Muscle of leg (tissue), 11 donors: ENCODE results near the gene ORM1. TPM values are rescaled to one million over a fixed set of nuclear protein-coding genes. Genes with fewer than 3 reads are reported as not detected.
"Not testable (repeated sequence)": the region's sequence is repeated elsewhere in the genome, so short reads cannot be mapped to it uniquely, and the experiment has no call there.

ENCODE experiments used
- DNase-seq: peaks from one replicate; pipeline ENCODE4 v3.0.0; 2013
- H3K27ac ChIP-seq: one replicate; pipeline ENCODE4 v1.5.1; 2013; ENCODE audit warnings: mild to moderate bottlenecking, low read length, control low read depth
- H3K27me3 ChIP-seq: one replicate; pipeline ENCODE4 v1.6.1; 2013; ENCODE audit warnings: low read length; ENCODE audit not compliant: control insufficient read depth, insufficient read depth
- H3K36me3 ChIP-seq: one replicate; pipeline ENCODE4 v1.6.1; 2013; ENCODE audit warnings: low read length; ENCODE audit not compliant: control insufficient read depth, insufficient read depth
- H3K4me1 ChIP-seq: one replicate; pipeline ENCODE4 v1.6.1; 2013; ENCODE audit warnings: low read length; ENCODE audit not compliant: control insufficient read depth, insufficient read depth
- H3K4me3 ChIP-seq: one replicate; pipeline ENCODE4 v1.5.1; 2013; ENCODE audit warnings: low read length, control low read depth
- H3K9me3 ChIP-seq: replicated peaks from 2 replicates; pipeline ENCODE4 v1.6.1; 2013; ENCODE audit warnings: low read depth, low read length; ENCODE audit not compliant: control insufficient read depth
- WGBS: methylation state at CpG from one replicate; pipeline ENCODE4 v1.1.5; 2013; ENCODE audit warnings: missing lambda C conversion rate; ENCODE audit not compliant: insufficient coverage; 5-methylcytosine and 5-hydroxymethylcytosine counted together
- polyA plus RNA-seq, 8 donors: library from polyadenylated mRNA; unstranded; fragments of 120-200 nt; gene quantifications; one replicate each; pipeline versions ENCODE4 v1.2.1 to v1.2.3, GENCODE V29; 2013; ENCODE audit warnings: inconsistent platforms in 1 of 8, low replicate concordance in 1 of 8; ENCODE audit not compliant: insufficient read length in 8 of 8, insufficient read depth in 1 of 8
- total RNA-seq: library from RNA; stranded (reverse); fragments of 120-200 nt; gene quantifications from one replicate; pipeline ENCODE4 v1.2.4, GENCODE V29; 2013

ORM1 gene
- total and polyA plus RNA-seq, 9 donors, result 0.25 to 2.6 (median 0.62) TPM

DNA sequence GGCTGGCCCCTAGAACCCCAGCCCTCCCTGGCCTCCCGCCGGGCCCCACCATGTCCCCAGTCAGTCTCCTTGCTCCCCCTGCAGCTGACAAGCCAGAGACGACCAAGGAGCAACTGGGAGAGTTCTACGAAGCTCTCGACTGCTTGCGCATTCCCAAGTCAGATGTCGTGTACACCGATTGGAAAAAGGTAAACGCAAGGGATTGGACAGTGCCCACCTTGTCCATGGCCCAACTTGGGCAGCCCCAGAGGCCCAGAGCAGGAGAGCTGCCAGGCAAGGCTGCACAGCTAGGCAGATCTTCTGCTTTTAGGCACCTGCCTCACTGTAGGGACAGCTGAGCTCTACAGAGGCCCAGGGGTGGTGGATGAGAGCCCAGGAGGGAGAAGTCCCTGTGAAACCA, 2.1 kb downstream of the ORM1 start:
- WGBS, result 59% methylated on average over 7 of the region's 9 CpGs
- H3K27ac ChIP-seq, DNase-seq, H3K27me3 ChIP-seq, H3K9me3 ChIP-seq, H3K36me3 ChIP-seq, H3K4me3 ChIP-seq, H3K4me1 ChIP-seq: not testable (repeated sequence)

DNA sequence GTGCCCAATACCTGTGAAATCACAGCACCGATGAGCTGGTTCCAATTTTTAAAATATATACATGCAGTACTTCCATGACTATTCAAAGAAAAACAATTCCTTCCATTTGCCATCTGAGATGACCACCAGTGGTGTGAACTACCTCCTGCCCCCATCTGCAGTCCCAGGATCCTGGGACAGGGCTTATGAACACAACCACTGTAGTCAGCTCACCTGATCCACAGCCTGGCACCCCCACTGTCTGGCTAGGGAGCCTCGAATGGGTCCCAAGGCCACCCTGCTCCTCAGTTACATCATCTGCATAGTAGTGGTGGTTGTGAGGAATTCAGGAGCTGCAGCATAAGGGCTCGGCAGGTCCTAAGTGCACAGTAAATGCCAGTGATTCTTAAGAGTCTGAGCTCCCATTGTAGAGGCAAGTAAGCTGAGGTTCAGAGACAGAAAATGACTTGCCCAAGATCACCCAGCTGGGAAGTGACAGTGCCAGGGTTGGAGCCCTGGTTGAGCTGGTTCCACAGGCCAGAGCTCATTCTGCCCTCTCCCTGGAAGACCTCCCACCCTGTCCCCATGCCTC, 2.9 kb downstream of the ORM1 start:
- WGBS, result no CpG with 5 or more reads among the region's 3 CpGs
- not testable (repeated sequence) for H3K36me3 ChIP-seq, H3K4me3 ChIP-seq, H3K4me1 ChIP-seq, H3K27me3 ChIP-seq, H3K27ac ChIP-seq, H3K9me3 ChIP-seq, DNase-seq

DNA sequence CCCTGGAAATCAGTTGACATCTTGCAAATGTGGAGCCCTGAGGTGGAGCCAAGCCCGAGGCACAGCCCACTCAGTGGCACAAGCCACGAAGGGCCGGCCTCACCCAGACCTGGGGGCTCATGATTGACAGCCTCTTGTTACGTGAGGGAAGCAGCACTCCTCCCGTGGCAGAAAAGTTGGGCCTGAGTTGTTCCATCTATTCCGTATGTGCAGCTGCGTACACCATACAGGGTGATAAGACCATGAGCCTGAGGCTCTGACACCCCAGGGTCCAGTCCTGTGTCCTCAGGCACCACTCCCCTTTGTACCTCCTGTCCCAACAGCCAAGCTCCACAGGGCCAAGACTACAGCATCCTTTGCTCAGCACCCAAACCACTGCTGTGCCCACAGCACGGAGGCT, 4.9 kb downstream of the ORM1 start:
- no peaks in the 10 kb centered on the region for H3K9me3 ChIP-seq
- H3K4me3 ChIP-seq, result no peak overlapping the region
- no peak for DNase-seq
- no peaks in the 10 kb centered on the region for H3K4me1 ChIP-seq
- 91% methylated on average over 8 of the region's 8 CpGs for WGBS
- H3K36me3 ChIP-seq, result no peaks in the 10 kb centered on the region
- H3K27ac ChIP-seq, result no peak overlapping the region
- H3K27me3 ChIP-seq, result no peaks in the 10 kb centered on the region

DNA sequence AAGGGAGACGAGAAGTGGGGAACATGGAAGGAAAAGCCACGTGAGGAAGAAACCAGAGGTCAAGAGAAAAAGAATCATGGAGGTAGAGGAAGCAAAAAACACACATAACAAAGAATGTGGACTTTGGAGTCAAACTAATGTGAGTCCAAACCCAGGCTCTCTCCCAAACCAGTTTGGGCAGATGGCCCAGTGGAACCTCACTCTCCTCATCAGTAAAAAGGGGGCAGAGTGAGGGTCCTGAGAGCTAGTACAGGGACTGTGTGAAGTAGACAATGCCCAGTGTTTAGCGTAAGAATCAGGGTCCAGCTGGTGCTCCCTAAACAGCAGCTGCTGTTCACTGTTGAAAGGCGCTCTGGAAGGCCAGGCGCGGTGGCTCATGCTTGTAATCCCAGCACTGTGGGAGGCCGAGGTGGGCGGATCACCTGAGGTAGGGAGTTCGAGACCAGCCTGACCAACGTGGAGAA, 5.5 kb downstream of the ORM1 start:
- WGBS, result 84% methylated on average over 5 of the region's 10 CpGs
- H3K36me3 ChIP-seq, H3K27me3 ChIP-seq, H3K27ac ChIP-seq, H3K4me3 ChIP-seq, H3K4me1 ChIP-seq, H3K9me3 ChIP-seq, DNase-seq: not testable (repeated sequence)

DNA sequence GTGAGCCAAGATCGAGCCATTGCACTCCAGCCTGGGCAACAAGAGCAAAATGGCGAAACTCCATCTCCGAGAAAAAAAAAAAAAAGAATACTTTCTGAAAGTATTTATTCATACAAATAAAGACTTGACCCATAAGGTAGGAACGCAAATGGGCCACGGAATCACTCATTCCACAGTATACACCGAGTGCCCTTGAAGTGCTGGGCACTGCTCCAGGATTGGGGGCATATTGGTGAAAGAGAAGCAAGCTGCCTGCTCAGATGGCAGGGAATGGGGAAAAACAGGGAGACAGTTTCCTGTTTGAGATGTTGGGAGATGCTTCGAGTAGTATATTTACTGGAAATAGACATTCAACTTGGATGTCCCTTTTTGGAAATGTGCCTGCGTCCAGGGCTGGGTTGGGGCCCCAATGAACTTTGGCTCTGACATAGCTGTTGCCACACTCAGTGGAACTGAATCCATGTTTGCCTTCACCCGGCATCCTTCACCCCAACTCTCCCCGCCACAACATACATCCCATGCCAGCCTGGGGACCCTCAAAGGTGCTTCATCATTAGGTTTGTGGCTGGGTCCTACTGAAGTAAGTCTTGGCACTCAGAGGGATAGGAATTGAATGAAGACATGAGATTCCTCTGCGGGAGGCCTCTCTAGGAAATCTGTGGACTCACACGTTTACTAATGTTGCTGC, 6.2 kb downstream of the ORM1 start:
- not testable (repeated sequence) for H3K4me3 ChIP-seq, H3K9me3 ChIP-seq, DNase-seq, H3K27ac ChIP-seq, H3K36me3 ChIP-seq, H3K4me1 ChIP-seq, H3K27me3 ChIP-seq
- 96% methylated on average over 3 of the region's 12 CpGs for WGBS

DNA sequence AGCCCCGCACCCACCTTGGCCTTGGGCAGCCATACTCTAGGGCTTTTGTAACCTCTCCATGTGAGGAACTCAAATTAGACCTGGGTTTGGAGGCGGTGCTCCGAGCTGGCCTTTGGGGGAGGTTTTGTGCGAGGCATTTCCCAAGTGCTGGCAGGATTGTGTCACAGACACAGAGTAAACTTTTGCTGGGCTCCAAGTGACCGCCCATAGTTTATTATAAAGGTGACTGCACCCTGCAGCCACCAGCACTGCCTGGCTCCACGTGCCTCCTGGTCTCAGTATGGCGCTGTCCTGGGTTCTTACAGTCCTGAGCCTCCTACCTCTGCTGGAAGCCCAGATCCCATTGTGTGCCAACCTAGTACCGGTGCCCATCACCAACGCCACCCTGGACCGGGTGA, 6.7 kb downstream of the ORM1 start, which contains the start of gene ORM2:
Gene ORM2 (plus strand): TSS at position 245 of the 398 bp plus-strand sequence. CDS start 36 bp downstream, at position 281.
- H3K4me3 ChIP-seq, H3K36me3 ChIP-seq: not testable (repeated sequence)

DNA sequence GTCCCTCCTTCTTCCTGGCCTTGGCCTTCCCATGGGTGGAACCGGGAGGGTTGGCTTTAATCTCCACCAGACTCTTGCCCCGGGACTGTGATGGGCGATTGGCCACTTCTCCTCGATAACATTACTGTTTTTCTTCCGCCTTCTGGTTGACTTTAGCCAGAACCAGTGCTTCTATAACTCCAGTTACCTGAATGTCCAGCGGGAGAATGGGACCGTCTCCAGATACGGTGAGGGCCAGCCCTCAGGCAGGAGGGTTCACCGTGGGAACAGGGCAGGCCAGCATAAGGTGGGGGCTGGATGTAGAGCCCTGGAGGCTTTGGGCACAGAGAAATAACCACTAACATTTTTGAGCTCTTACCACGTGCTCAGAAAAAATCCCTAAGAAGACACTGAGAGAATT, 7.7 kb downstream of the ORM1 start:
- DNase-seq, result no peak
- H3K27me3 ChIP-seq, result no peaks in the 10 kb centered on the region
- no peaks in the 10 kb centered on the region for H3K4me1 ChIP-seq
- no peak overlapping the region for H3K27ac ChIP-seq
- 47% methylated on average over 3 of the region's 10 CpGs for WGBS
- no peaks in the 10 kb centered on the region for H3K36me3 ChIP-seq
- no peaks in the 10 kb centered on the region for H3K9me3 ChIP-seq
- no peak overlapping the region for H3K4me3 ChIP-seq

More for the DNA sequence above, 6.7 kb downstream of the ORM1 start, which contains the start of gene ORM2:
- WGBS, result no CpG with 5 or more reads among the region's 10 CpGs
- not testable (repeated sequence) for H3K9me3 ChIP-seq, DNase-seq, H3K27ac ChIP-seq, H3K4me1 ChIP-seq, H3K27me3 ChIP-seq

DNA sequence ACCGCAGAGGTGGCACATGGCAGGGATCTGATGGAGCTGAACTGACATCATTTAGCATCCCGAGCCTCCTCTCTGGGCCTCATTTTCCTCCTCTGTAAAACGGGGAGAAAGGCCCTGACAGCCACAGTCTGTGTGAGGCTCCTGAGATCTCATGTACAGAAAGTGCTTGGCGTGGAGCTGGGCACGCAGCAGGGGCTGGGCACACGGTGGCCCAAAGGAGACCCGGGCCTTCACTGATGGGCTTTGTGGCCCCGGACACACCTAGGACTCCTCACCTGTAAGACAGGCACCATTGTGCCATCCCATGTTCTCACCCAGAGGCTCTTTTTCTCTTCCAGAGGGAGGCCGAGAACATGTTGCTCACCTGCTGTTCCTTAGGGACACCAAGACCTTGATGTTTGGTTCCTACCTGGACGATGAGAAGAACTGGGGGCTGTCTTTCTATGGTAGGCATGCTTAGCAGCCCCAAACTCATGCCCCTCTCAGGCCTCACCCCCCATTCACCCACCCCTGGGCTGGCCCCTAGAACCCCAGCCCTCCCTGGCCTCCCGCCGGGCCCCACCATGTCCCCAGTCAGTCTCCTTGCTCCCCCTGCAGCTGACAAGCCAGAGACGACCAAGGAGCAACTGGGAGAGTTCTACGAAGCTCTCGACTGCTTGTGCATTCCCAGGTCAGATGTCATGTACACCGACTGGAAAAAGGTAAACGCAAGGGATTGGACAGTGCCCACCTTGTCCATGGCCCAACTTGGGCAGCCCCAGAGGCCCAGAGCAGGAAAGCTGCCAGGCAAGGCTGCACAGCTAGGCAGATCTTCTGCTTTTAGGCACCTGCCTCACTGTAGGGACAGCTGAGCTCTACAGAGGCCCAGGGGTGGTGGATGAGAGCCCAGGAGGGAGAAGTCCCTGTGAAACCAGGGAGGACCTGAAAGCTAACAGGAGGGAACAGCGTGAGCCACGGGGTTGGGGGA, 8.6 kb downstream of the ORM1 start:
- not testable (repeated sequence) for H3K4me3 ChIP-seq
- WGBS, result 54% methylated on average over 6 of the region's 19 CpGs

DNA sequence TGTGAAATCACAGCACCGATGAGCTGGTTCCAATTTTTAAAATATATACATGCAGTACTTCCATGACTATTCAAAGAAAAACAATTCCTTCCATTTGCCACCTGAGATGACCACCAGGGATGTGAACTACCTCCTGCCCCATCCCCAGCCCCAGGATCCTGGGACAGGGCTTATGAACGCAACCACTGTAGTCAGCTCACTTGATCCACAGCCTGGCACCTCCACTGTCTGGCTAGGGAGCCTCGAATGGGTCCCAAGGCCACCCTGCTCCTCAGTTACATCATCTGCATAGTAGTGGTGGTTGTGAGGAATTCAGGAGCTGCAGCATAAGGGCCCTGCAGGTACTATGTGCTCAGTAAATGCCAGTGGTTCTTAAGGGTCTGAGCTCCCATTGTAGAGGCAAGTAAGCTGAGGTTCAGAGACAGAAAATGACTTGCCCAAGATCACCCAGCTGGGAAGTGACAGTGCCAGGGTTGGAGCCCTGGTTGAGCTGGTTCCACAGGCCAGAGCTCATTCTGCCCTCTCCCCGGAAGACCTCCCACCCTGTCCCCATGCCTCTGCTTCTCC, 9.7 kb downstream of the ORM1 start:
- H3K9me3 ChIP-seq, H3K36me3 ChIP-seq, H3K4me3 ChIP-seq, H3K27me3 ChIP-seq, H3K27ac ChIP-seq, H3K4me1 ChIP-seq, DNase-seq: not testable (repeated sequence)
- WGBS, result 55% methylated on average over 1 of the region's 4 CpGs

More for the DNA sequence above, 8.6 kb downstream of the ORM1 start:
- H3K27me3 ChIP-seq, H3K27ac ChIP-seq, DNase-seq, H3K9me3 ChIP-seq, H3K36me3 ChIP-seq, H3K4me1 ChIP-seq: not testable (repeated sequence)

DNA sequence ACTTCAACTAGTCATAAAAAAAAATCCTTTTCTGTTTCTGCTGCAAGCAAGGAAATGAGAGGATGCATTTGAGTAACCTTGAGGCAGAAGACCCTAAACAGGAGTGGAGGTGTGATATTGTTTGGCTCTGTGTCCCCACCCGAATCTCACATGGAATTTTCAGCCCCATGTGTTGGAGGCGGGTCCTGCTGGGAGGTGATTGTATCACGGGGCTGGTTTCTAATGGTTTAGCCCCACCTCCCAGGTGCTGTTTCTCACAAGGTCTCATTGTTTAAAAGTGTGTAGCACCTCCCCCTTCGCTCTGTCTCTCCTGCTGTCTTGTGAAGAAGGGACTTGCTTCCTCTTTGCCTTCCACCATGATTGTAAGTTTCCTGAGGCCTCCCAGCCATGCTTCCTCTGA, 10.8 kb downstream of the ORM1 start:
- H3K4me3 ChIP-seq, H3K27me3 ChIP-seq, H3K4me1 ChIP-seq, H3K27ac ChIP-seq, DNase-seq, H3K9me3 ChIP-seq: not testable (repeated sequence)
- peaks cover 20% of the 10 kb centered on the region for H3K36me3 ChIP-seq
- WGBS, result no CpG with 5 or more reads among the region's 4 CpGs
